Liver (tissue), 9 donors: ENCODE data around the gene CLMN. TPM values are rescaled to one million over a fixed set of nuclear protein-coding genes. Genes with fewer than 3 reads are reported as not detected.

Experiments used
- DNase-seq: peaks from one replicate; pipeline ENCODE4 v3.0.0-alpha.2; 2017; ENCODE audit warnings: low spot score
- H3K27ac ChIP-seq, 2 donors: one replicate each; pipeline ENCODE4 v1.7.0; 2013; ENCODE audit warnings: inconsistent platforms in 2 of 2, low read length in 2 of 2, control low read depth in 1 of 2, low read depth in 1 of 2, mild to moderate bottlenecking in 1 of 2
- H3K27me3 ChIP-seq, 4 donors: one replicate each; pipeline versions ENCODE4 v1.6.1 to v1.7.0; 2013; ENCODE audit warnings: low read length in 3 of 4, inconsistent platforms in 1 of 4, mild to moderate bottlenecking in 1 of 4, moderate library complexity in 1 of 4; ENCODE audit not compliant: control insufficient read depth in 4 of 4, insufficient read depth in 4 of 4
- H3K36me3 ChIP-seq, 4 donors: one replicate each; pipeline versions ENCODE4 v1.6.1 to v1.7.0; 2013; ENCODE audit warnings: low read length in 3 of 4, mild to moderate bottlenecking in 3 of 4, low read depth in 1 of 4, moderate library complexity in 1 of 4; ENCODE audit not compliant: control insufficient read depth in 4 of 4, insufficient read depth in 3 of 4
- H3K4me1 ChIP-seq, 4 donors: one replicate each; pipeline versions ENCODE4 v1.6.1 to v1.7.0; 2013; ENCODE audit warnings: low read length in 3 of 4, mild to moderate bottlenecking in 3 of 4, moderate library complexity in 1 of 4; ENCODE audit not compliant: control insufficient read depth in 4 of 4, insufficient read depth in 4 of 4
- H3K4me3 ChIP-seq, 3 donors: one replicate each; pipeline versions ENCODE4 v1.6.1 to v1.7.0; 2013; ENCODE audit warnings: low read length in 3 of 3, control low read depth in 1 of 3, low read depth in 1 of 3, mild to moderate bottlenecking in 1 of 3
- H3K9ac ChIP-seq, 2 donors: one replicate each; pipeline ENCODE4 v1.7.0; 2013; ENCODE audit warnings: low read length in 2 of 2, mild to moderate bottlenecking in 2 of 2, moderate library complexity in 2 of 2, control low read depth in 1 of 2, low read depth in 1 of 2
- H3K9me3 ChIP-seq, 4 donors: one replicate each; pipeline versions ENCODE4 v1.6.1 to v1.7.0; 2013; ENCODE audit warnings: low read length in 3 of 4; ENCODE audit not compliant: control insufficient read depth in 4 of 4
- EGR1 ChIP-seq, 2 donors: IDR thresholded peaks; 2 replicates each; pipeline ENCODE4 v1.6.1; 2016 to 2018; ENCODE audit warnings: antibody characterized with exemption in 2 of 2, low read depth in 2 of 2
- FOXA1 ChIP-seq: IDR thresholded peaks from 2 replicates; pipeline ENCODE4 v1.6.1; 2016; ENCODE audit warnings: antibody characterized with exemption
- FOXA2 ChIP-seq: IDR thresholded peaks from 2 replicates; pipeline ENCODE4 v1.6.1; 2016; ENCODE audit warnings: antibody characterized with exemption
- GABPA ChIP-seq, 2 donors: IDR thresholded peaks in 1 of 2; conservative IDR thresholded peaks in 1 of 2; 2 replicates each; pipeline ENCODE4 v1.6.1; 2016; ENCODE audit warnings: antibody characterized with exemption in 2 of 2, mild to moderate bottlenecking in 1 of 2, moderate library complexity in 1 of 2
- HNF4A ChIP-seq, 2 donors: conservative IDR thresholded peaks; 2 replicates each; pipeline ENCODE4 v1.6.1; 2016; ENCODE audit warnings: antibody characterized with exemption in 2 of 2, mild to moderate bottlenecking in 2 of 2
- HNF4G ChIP-seq: IDR thresholded peaks from 2 replicates; pipeline ENCODE4 v1.6.1; 2016; ENCODE audit warnings: antibody characterized with exemption
- JUND ChIP-seq, 2 donors: IDR thresholded peaks; 2 replicates each; pipeline ENCODE4 v1.6.1; 2016; ENCODE audit warnings: antibody characterized with exemption in 2 of 2
- NR2F2 ChIP-seq: IDR thresholded peaks from 2 replicates; pipeline ENCODE4 v1.6.1; 2016; ENCODE audit warnings: antibody characterized with exemption
- RAD21 ChIP-seq, 2 donors: IDR thresholded peaks; 2 replicates each; pipeline ENCODE4 v1.6.1; 2016; ENCODE audit warnings: antibody characterized with exemption in 2 of 2, mild to moderate bottlenecking in 2 of 2
- RXRA ChIP-seq, 2 donors: IDR thresholded peaks; 2 replicates each; pipeline ENCODE4 v1.6.1; 2017 to 2018; ENCODE audit warnings: antibody characterized with exemption in 2 of 2, mild to moderate bottlenecking in 1 of 2
- SP1 ChIP-seq: IDR thresholded peaks from 2 replicates; pipeline ENCODE4 v1.6.1; 2018; ENCODE audit warnings: antibody characterized with exemption, mild to moderate bottlenecking
- TAF1 ChIP-seq: conservative IDR thresholded peaks from 2 replicates; pipeline ENCODE4 v1.6.1; 2016; ENCODE audit warnings: antibody characterized with exemption, mild to moderate bottlenecking
- YY1 ChIP-seq: IDR thresholded peaks from 2 replicates; pipeline ENCODE4 v1.6.1; 2016; ENCODE audit warnings: antibody characterized with exemption, mild to moderate bottlenecking
- WGBS: extraction: QIAGEN DNeasy Blood & Tissue Kit; methylation state at CpG from one replicate; pipeline ENCODE4 v1.1.7; 2013; 5-methylcytosine and 5-hydroxymethylcytosine counted together
- polyA plus RNA-seq, 2 donors: library from polyadenylated mRNA; stranded (reverse) in 1 of 2; unstranded in 1 of 2; fragments of 200-250 nt in 1 of 2; fragments of >200 nt in 1 of 2; fragmentation: Nextera tagmentation in 1 of 2; extraction: Ambion mirVana in 1 of 2; gene quantifications; one replicate each; pipeline versions ENCODE4 v1.2.1 to v1.2.3, GENCODE V29; 2013 to 2015
- total RNA-seq, 2 donors: library from RNA; depleted of rRNA; stranded (reverse); fragments of >200 nt; gene quantifications; one replicate each; pipeline ENCODE4 v1.2.3, GENCODE V29; 2014
- TF ChIP-seq, protein P1 (sequence below): IDR thresholded peaks from 2 replicates; pipeline ENCODE4 v1.6.1; 2016; ENCODE audit warnings: antibody characterized with exemption
- TF ChIP-seq, protein P2 (sequence below): fragments of 150-350 bp; IDR thresholded peaks from 2 replicates; pipeline ENCODE4 v1.5.1; 2017; ENCODE audit warnings: improper control_type of control experiment, low read depth, low read length; ENCODE audit not compliant: missing input control
- TF ChIP-seq, protein P3 (sequence below): IDR thresholded peaks from 2 replicates; pipeline ENCODE4 v1.6.1; 2016; ENCODE audit warnings: antibody characterized with exemption, mild to moderate bottlenecking
- TF ChIP-seq, protein P4 (sequence below): IDR thresholded peaks from 2 replicates; pipeline ENCODE4 v1.6.1; 2016; ENCODE audit warnings: antibody characterized with exemption
- TF ChIP-seq, protein P5 (sequence below): IDR thresholded peaks from 2 replicates; pipeline ENCODE4 v1.6.1; 2016; ENCODE audit warnings: antibody characterized with exemption
- donor health status: healthy.
- donor health status: healthy.
- donor health status: healthy.
- donor health status: healthy.
- donor health status: healthy.

Gene CLMN
- total and polyA plus RNA-seq, 4 donors = 6.0 to 41.1 (median 24.1) TPM

DNA sequence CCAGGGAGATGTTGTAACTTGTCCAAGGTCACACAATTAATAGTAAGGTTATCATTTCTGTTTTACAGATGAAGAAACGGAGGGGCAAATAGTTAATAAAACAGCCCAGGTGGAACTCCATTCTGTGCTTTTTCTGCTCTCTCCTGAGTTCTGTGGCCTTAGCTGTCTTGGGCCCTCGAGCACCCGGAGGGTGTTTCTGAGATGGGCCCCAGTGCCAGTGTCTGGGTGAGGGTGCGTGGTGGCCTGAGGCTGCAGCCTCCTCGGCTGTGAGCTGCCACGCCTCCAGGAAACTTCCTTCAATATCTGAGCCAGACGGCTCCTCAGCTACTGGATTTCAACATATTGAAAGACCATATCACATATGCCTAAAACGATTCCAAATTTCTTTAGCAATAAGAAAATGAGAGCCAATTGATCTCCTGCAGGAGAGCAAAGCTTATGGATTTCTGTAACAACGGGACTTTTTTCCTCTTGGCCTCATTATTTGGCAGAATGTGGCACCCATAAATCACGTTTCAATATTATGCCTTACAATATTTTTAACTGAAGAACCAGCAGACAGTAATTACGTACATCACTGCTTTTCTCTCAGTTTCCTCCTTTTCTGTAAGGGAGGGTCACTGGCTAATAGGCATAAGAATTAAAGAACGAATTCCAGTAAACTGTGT is 87.6 kb downstream of the CLMN start:
- Histone ChIP-seq H3K9me3 (no peaks in the 10 kb centered on the region), H3K9ac (no peak overlapping the region), H3K36me3 (no peaks in the 10 kb centered on the region), H3K27ac (no peak overlapping the region), H3K4me3 (no peak overlapping the region), H3K27me3 (no peaks in the 10 kb centered on the region), H3K4me1 (peaks cover 0 to 39% (median 25%) of the 10 kb centered on the region in 4 donors)
- 62% methylated on average over 12 of the region's 12 CpGs for WGBS
- TF ChIP-seq SP1 = no peak
- no peak for TF ChIP-seq GABPA (IDR thresholded peaks at IDR 0.05 in 1 of 2, conservative IDR thresholded peaks at IDR 0.05 in 1 of 2)
- TF ChIP-seq, protein P1, sequence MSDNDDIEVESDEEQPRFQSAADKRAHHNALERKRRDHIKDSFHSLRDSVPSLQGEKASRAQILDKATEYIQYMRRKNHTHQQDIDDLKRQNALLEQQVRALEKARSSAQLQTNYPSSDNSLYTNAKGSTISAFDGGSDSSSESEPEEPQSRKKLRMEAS = no peak
- TF ChIP-seq, protein P2, sequence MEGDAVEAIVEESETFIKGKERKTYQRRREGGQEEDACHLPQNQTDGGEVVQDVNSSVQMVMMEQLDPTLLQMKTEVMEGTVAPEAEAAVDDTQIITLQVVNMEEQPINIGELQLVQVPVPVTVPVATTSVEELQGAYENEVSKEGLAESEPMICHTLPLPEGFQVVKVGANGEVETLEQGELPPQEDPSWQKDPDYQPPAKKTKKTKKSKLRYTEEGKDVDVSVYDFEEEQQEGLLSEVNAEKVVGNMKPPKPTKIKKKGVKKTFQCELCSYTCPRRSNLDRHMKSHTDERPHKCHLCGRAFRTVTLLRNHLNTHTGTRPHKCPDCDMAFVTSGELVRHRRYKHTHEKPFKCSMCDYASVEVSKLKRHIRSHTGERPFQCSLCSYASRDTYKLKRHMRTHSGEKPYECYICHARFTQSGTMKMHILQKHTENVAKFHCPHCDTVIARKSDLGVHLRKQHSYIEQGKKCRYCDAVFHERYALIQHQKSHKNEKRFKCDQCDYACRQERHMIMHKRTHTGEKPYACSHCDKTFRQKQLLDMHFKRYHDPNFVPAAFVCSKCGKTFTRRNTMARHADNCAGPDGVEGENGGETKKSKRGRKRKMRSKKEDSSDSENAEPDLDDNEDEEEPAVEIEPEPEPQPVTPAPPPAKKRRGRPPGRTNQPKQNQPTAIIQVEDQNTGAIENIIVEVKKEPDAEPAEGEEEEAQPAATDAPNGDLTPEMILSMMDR = no peak
- no peak for TF ChIP-seq HNF4G
- no peak for TF ChIP-seq TAF1
- TF ChIP-seq YY1 = no peak
- TF ChIP-seq, protein P3, sequence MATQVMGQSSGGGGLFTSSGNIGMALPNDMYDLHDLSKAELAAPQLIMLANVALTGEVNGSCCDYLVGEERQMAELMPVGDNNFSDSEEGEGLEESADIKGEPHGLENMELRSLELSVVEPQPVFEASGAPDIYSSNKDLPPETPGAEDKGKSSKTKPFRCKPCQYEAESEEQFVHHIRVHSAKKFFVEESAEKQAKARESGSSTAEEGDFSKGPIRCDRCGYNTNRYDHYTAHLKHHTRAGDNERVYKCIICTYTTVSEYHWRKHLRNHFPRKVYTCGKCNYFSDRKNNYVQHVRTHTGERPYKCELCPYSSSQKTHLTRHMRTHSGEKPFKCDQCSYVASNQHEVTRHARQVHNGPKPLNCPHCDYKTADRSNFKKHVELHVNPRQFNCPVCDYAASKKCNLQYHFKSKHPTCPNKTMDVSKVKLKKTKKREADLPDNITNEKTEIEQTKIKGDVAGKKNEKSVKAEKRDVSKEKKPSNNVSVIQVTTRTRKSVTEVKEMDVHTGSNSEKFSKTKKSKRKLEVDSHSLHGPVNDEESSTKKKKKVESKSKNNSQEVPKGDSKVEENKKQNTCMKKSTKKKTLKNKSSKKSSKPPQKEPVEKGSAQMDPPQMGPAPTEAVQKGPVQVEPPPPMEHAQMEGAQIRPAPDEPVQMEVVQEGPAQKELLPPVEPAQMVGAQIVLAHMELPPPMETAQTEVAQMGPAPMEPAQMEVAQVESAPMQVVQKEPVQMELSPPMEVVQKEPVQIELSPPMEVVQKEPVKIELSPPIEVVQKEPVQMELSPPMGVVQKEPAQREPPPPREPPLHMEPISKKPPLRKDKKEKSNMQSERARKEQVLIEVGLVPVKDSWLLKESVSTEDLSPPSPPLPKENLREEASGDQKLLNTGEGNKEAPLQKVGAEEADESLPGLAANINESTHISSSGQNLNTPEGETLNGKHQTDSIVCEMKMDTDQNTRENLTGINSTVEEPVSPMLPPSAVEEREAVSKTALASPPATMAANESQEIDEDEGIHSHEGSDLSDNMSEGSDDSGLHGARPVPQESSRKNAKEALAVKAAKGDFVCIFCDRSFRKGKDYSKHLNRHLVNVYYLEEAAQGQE = no peak
- no peak for TF ChIP-seq RXRA (IDR thresholded peaks at IDR 0.05)
- TF ChIP-seq RAD21 (IDR thresholded peaks at IDR 0.05) = no peak
- no peak for TF ChIP-seq JUND (IDR thresholded peaks at IDR 0.05)
- TF ChIP-seq NR2F2 = no peak
- no peak for TF ChIP-seq HNF4A (conservative IDR thresholded peaks at IDR 0.05)
- TF ChIP-seq FOXA1 = no peak
- TF ChIP-seq, protein P4, sequence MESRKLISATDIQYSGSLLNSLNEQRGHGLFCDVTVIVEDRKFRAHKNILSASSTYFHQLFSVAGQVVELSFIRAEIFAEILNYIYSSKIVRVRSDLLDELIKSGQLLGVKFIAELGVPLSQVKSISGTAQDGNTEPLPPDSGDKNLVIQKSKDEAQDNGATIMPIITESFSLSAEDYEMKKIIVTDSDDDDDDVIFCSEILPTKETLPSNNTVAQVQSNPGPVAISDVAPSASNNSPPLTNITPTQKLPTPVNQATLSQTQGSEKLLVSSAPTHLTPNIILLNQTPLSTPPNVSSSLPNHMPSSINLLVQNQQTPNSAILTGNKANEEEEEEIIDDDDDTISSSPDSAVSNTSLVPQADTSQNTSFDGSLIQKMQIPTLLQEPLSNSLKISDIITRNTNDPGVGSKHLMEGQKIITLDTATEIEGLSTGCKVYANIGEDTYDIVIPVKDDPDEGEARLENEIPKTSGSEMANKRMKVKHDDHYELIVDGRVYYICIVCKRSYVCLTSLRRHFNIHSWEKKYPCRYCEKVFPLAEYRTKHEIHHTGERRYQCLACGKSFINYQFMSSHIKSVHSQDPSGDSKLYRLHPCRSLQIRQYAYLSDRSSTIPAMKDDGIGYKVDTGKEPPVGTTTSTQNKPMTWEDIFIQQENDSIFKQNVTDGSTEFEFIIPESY = no peak
- TF ChIP-seq FOXA2 = no peak
- TF ChIP-seq, protein P5, sequence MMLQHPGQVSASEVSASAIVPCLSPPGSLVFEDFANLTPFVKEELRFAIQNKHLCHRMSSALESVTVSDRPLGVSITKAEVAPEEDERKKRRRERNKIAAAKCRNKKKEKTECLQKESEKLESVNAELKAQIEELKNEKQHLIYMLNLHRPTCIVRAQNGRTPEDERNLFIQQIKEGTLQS = no peak
- TF ChIP-seq EGR1 (IDR thresholded peaks at IDR 0.05; ENCODE audit: low read depth in 2 of 2) = no peak
- no peak for DNase-seq
